Measurements from ENCODE around the gene SHISA5.

GRCh38 chr3:48536785-48537184 lies 32.8 kb upstream of the SHISA5 start:
- TF ChIP-seq CTCF (IDR thresholded peaks at IDR 0.05; ENCODE audit: low read depth, low read length) (no peak), EZH2phosphoT487 (IDR thresholded peaks at IDR 0.05; ENCODE audit: low read depth) (no peak)
